B cell (primary cell): ENCODE measurements around the gene DNAJC16. TPM values are rescaled to one million over a fixed set of nuclear protein-coding genes. Genes with fewer than 3 reads are reported as not detected.

Experiments used
- ATAC-seq: fragments of 200-7000 bp; cut with Tn5 transposase; one replicate; pipeline ENCODE4 v1.10.0; 2021; ENCODE audit warnings: low read depth, mild to moderate bottlenecking, moderate number of reproducible peaks, moderate library complexity
- CTCF ChIA-PET: fragments of 350-600 bp; sonication (Branson Sonifier 250); formaldehyde crosslinking; loops from one replicate; lab custom pipeline; 2021; ENCODE audit warnings: antibody characterized with exemption, inconsistent platforms; lab: Charles Lee
- POLR2A ChIA-PET: fragments of 350-600 bp; sonication (Branson Sonifier 250); formaldehyde crosslinking; loops from one replicate; lab custom pipeline; 2021; ENCODE audit warnings: antibody characterized with exemption; lab: Charles Lee
- DNase-seq: peaks from one replicate; pipeline ENCODE4 v3.0.0; 2013
- H2AFZ ChIP-seq: 2 replicates; pipeline ENCODE4 v1.6.1; 2012; ENCODE audit warnings: mild to moderate bottlenecking, low read depth, low read length; ENCODE audit not compliant: insufficient read depth, poor library complexity, severe bottlenecking
- H3K27ac ChIP-seq, 2 donors: 1 replicate in 1 of 2; 2 replicates in 1 of 2; pipeline ENCODE4 v1.5.1; 2012 to 2013; ENCODE audit warnings: low read length in 2 of 2, mild to moderate bottlenecking in 2 of 2, moderate library complexity in 1 of 2
- H3K27me3 ChIP-seq, 4 experiments: fragments of 200-600 bp in 1 of 4; sonication (generic) in 1 of 4; replicated peaks in 1 of 4; 1 replicate in 2 of 4; 2 replicates in 2 of 4; pipeline versions ENCODE4 v1.6.1 to v1.7.0; 2013 to 2016; ENCODE audit warnings: low read length in 3 of 4, mild to moderate bottlenecking in 2 of 4, mixed read lengths in 1 of 4, moderate library complexity in 1 of 4; ENCODE audit not compliant: insufficient read depth in 4 of 4, control insufficient read depth in 3 of 4; ENCODE audit errors: control extremely low read depth in 1 of 4
- H3K36me3 ChIP-seq, 2 experiments: replicated peaks in 1 of 2; 1 replicate in 1 of 2; 2 replicates in 1 of 2; pipeline versions ENCODE4 v1.6.1 to v1.7.1; 2013; ENCODE audit warnings: low read length in 1 of 2; ENCODE audit not compliant: insufficient read depth in 2 of 2, control insufficient read depth in 1 of 2; ENCODE audit errors: control extremely low read depth in 1 of 2, extremely low read depth in 1 of 2
- H3K4me1 ChIP-seq, 2 donors: fragments of 200-600 bp in 1 of 2; sonication (generic) in 1 of 2; 1 replicate in 1 of 2; 2 replicates in 1 of 2; pipeline versions ENCODE4 v1.5.1 to v1.6.1; 2013 to 2017; ENCODE audit warnings: low read length in 2 of 2; ENCODE audit not compliant: control insufficient read depth in 2 of 2, insufficient read depth in 2 of 2
- H3K4me2 ChIP-seq: replicated peaks from 2 replicates; pipeline ENCODE3; 2012; ENCODE audit warnings: mild to moderate bottlenecking, low read depth, low read length; ENCODE audit not compliant: poor library complexity, severe bottlenecking
- H3K4me3 ChIP-seq, 5 experiments: fragments of 200-600 bp in 1 of 5; sonication (generic) in 1 of 5; 1 replicate in 3 of 5; 2 replicates in 2 of 5; pipeline versions ENCODE4 v1.5.1 to v1.7.0; 2011 to 2016; ENCODE audit warnings: low read length in 4 of 5, mild to moderate bottlenecking in 4 of 5, low read depth in 2 of 5, control low read depth in 1 of 5, moderate library complexity in 1 of 5; ENCODE audit not compliant: insufficient read depth in 1 of 5; ENCODE audit errors: control extremely low read depth in 1 of 5, extremely low read depth in 1 of 5
- H3K79me2 ChIP-seq: fragments of 200-600 bp; sonication (generic); one replicate; pipeline ENCODE4 v1.6.0; 2016; ENCODE audit warnings: low read length; ENCODE audit not compliant: control insufficient read depth, insufficient read depth
- H3K9ac ChIP-seq: fragments of 200-600 bp; sonication (generic); 2 replicates; pipeline ENCODE4 v1.6.1; 2017; ENCODE audit warnings: mild to moderate bottlenecking, low read length, moderate library complexity
- H3K9me3 ChIP-seq, 3 donors: one replicate each; pipeline versions ENCODE4 v1.6.1 to v1.7.1; 2013; ENCODE audit warnings: low read length in 2 of 3; ENCODE audit not compliant: control insufficient read depth in 2 of 3, insufficient read depth in 1 of 3; ENCODE audit errors: control extremely low read depth in 1 of 3
- H4K20me1 ChIP-seq: 2 replicates; pipeline ENCODE4 v1.6.0; 2012; ENCODE audit warnings: mild to moderate bottlenecking, low read length; ENCODE audit not compliant: insufficient read depth, control insufficient read depth, poor library complexity, severe bottlenecking
- H3K27ac Mint-ChIP-seq: one replicate; pipeline ENCODE4 v1.8.0; 2021; ENCODE audit warnings: mixed read lengths
- H3K27me3 Mint-ChIP-seq: one replicate; pipeline ENCODE4 v1.8.0; 2021; ENCODE audit warnings: mixed read lengths
- H3K4me1 Mint-ChIP-seq: one replicate; pipeline ENCODE4 v1.8.0; 2021; ENCODE audit warnings: mixed read lengths
- H3K4me3 Mint-ChIP-seq: one replicate; pipeline ENCODE4 v1.8.0; 2021; ENCODE audit warnings: mixed read lengths
- H3K9me3 Mint-ChIP-seq: one replicate; pipeline ENCODE4 v1.8.0; 2022; ENCODE audit warnings: mixed read lengths; ENCODE audit not compliant: insufficient read depth
- CTCF ChIP-seq: fragments of 200-600 bp; IDR thresholded peaks from one replicate; pipeline ENCODE4 v1.8.0; 2022; ENCODE audit warnings: antibody characterized with exemption, mild to moderate bottlenecking
- EZH2 ChIP-seq: IDR thresholded peaks from 2 replicates; pipeline ENCODE4 v1.6.1; 2012; ENCODE audit warnings: borderline replicate concordance, low read depth, mild to moderate bottlenecking, moderate library complexity, low read length; ENCODE audit not compliant: insufficient read depth, poor library complexity, severe bottlenecking
- WGBS: methylation state at CpG from one replicate; pipeline ENCODE4 v1.1.5; 2013; ENCODE audit warnings: missing lambda C conversion rate; ENCODE audit not compliant: insufficient coverage; 5-methylcytosine and 5-hydroxymethylcytosine counted together
- intact Hi-C: fragments of 100-400 bp; cut with micrococcal nuclease; formaldehyde crosslinking; loops from one replicate; pipeline ENCODE4 v1.10.0; 2022
- polyA plus RNA-seq: library from polyadenylated mRNA; depleted of rRNA; stranded (reverse); fragments of >200 nt; gene quantifications from 2 replicates; pipeline ENCODE4 v1.2.3, GENCODE V29; 2012
- total RNA-seq, 2 donors: library from RNA; stranded (reverse); fragments of 120-200 nt in 1 of 2; gene quantifications; 1 replicate in 1 of 2; 2 replicates in 1 of 2; pipeline versions ENCODE4 v1.2.3 to v1.2.4, GENCODE V29; 2013 to 2022

Gene DNAJC16
- total and polyA plus RNA-seq, 2 donors (not counting 1 experiment from before 2014, with no cell fraction given), result 16.9 to 47.1 TPM

- 100% methylated on average over 4 of the region's 5 CpGs for WGBS
- Histone ChIP-seq H3K9ac (no peak overlapping the region), H2AFZ (no peak overlapping the region), H3K36me3 (peaks cover 6 to 37% of the 10 kb centered on the region in 2 experiments), H3K4me3 (no peak overlapping the region), H3K79me2 (no peaks in the 10 kb centered on the region), H3K4me1 (no peaks in the 10 kb centered on the region), H3K4me2 (no peak overlapping the region), H3K27me3 (no peaks in the 10 kb centered on the region), H3K9me3 (no peaks in the 10 kb centered on the region), H3K27ac (no peak overlapping the region), H4K20me1 (no peaks in the 10 kb centered on the region)
- ChIA-PET POLR2A (no interaction called here), CTCF (no interaction called here)
- no peak overlapping the region for H3K27ac Mint-ChIP-seq
- intact Hi-C loops, result no loop called here
- TF ChIP-seq CTCF (no peak), EZH2 (no peak)
- H3K4me1 Mint-ChIP-seq, result no peaks in the 10 kb centered on the region
- H3K9me3 Mint-ChIP-seq, result no peaks in the 10 kb centered on the region
- no peak overlapping the region for H3K4me3 Mint-ChIP-seq
- no peaks in the 10 kb centered on the region for H3K27me3 Mint-ChIP-seq
- no peak for DNase-seq
- ATAC-seq, result no peak
Measured at GRCh38 chr1:15492596-15492995, 34.1 kb upstream of the DNAJC16 start.

GRCh38 chr1:15493869-15494390 lies 32.7 kb upstream of the DNAJC16 start:
- Mint-ChIP-seq H3K4me1 (no peaks in the 10 kb centered on the region), H3K27me3 (no peaks in the 10 kb centered on the region), H3K9me3 (no peaks in the 10 kb centered on the region), H3K4me3 (no peak overlapping the region), H3K27ac (no peak overlapping the region)
- ChIA-PET POLR2A (no interaction called here), CTCF (no interaction called here)
- H3K27me3 ChIP-seq, result no peaks in the 10 kb centered on the region
- no peak overlapping the region for H3K4me3 ChIP-seq
- peaks cover 6 to 40% of the 10 kb centered on the region in 2 experiments for H3K36me3 ChIP-seq
- no peak overlapping the region for H3K4me2 ChIP-seq
- H3K9me3 ChIP-seq, result peaks cover 0 to 3% (median 0%) of the 10 kb centered on the region in 3 donors
- no peaks in the 10 kb centered on the region for H4K20me1 ChIP-seq
- no peak for ATAC-seq
- H2AFZ ChIP-seq, result no peak overlapping the region
- H3K4me1 ChIP-seq, result no peaks in the 10 kb centered on the region
- no peak overlapping the region for H3K27ac ChIP-seq
- no peaks in the 10 kb centered on the region for H3K79me2 ChIP-seq
- DNase-seq, result no peak
- H3K9ac ChIP-seq, result no peak overlapping the region
- 98% methylated on average over 8 of the region's 9 CpGs for WGBS
- TF ChIP-seq CTCF (no peak), EZH2 (no peak)
- intact Hi-C loops, result no loop called here
